Naive thymus-derived CD4-positive, alpha-beta T cell (primary cell): ENCODE data around the gene ANGPTL7. TPM values are rescaled to one million over a fixed set of nuclear protein-coding genes. Genes with fewer than 3 reads are reported as not detected.
A peak's percentile ranks its signal among the peaks of the same experiment; 100 is the strongest.
"Not testable (repeated sequence)": the region's sequence is repeated elsewhere in the genome, so short reads cannot be mapped to it uniquely, and the experiment has no call there.

ENCODE experiments used
- ATAC-seq: fragments of 150-1000 bp; cut with Tn5 transposase; 2 replicates; pipeline ENCODE4 v1.10.0; 2021; ENCODE audit warnings: mild to moderate bottlenecking, moderate library complexity
- CTCF ChIA-PET: fragments of 350-600 bp; sonication (Branson Sonifier 250); formaldehyde crosslinking; loops from one replicate; lab custom pipeline; 2021; ENCODE audit warnings: antibody characterized with exemption; lab: Charles Lee
- POLR2A ChIA-PET: fragments of 350-600 bp; sonication (Branson Sonifier 250); formaldehyde crosslinking; loops from one replicate; lab custom pipeline; 2021; ENCODE audit warnings: antibody characterized with exemption, inconsistent platforms; lab: Charles Lee
- DNase-seq, 9 donors: peaks; one replicate each; pipeline versions ENCODE4 v3.0.0 to v3.0.0-alpha.2; 2020 to 2022; ENCODE audit warnings: mixed read lengths in 1 of 9
- H3K27ac ChIP-seq: one replicate; pipeline ENCODE4 v1.7.0; 2013; ENCODE audit warnings: mild to moderate bottlenecking, low read depth, low read length, moderate library complexity
- H3K27me3 ChIP-seq, 2 donors: one replicate each; pipeline ENCODE4 v1.7.0; 2013; ENCODE audit warnings: low read length in 2 of 2, mild to moderate bottlenecking in 2 of 2, moderate library complexity in 2 of 2; ENCODE audit not compliant: control insufficient read depth in 2 of 2, insufficient read depth in 2 of 2
- H3K36me3 ChIP-seq, 3 experiments: 1 replicate in 2 of 3; 2 replicates in 1 of 3; pipeline ENCODE4 v1.7.0; 2013; ENCODE audit warnings: low read length in 3 of 3, mild to moderate bottlenecking in 3 of 3, moderate library complexity in 1 of 3; ENCODE audit not compliant: insufficient read depth in 3 of 3, control insufficient read depth in 2 of 3
- H3K4me1 ChIP-seq, 2 donors: one replicate each; pipeline ENCODE4 v1.7.0; 2013; ENCODE audit warnings: low read length in 2 of 2, mild to moderate bottlenecking in 2 of 2, moderate library complexity in 1 of 2; ENCODE audit not compliant: control insufficient read depth in 2 of 2, insufficient read depth in 2 of 2
- H3K4me3 ChIP-seq: 2 replicates; pipeline ENCODE4 v1.7.0; 2013; ENCODE audit warnings: mild to moderate bottlenecking, low read length
- H3K9me3 ChIP-seq, 3 experiments: 1 replicate in 2 of 3; 2 replicates in 1 of 3; pipeline ENCODE4 v1.7.0; 2013; ENCODE audit warnings: low read length in 3 of 3; ENCODE audit not compliant: control insufficient read depth in 2 of 3
- H3K27ac Mint-ChIP-seq, 9 donors: one replicate each; pipeline ENCODE4 v1.8.0; 2020 to 2022; ENCODE audit warnings: mixed read lengths in 9 of 9, mild to moderate bottlenecking in 8 of 9, moderate library complexity in 5 of 9, inconsistent platforms in 2 of 9
- H3K27me3 Mint-ChIP-seq, 5 donors: one replicate each; pipeline ENCODE4 v1.8.0; 2021 to 2022; ENCODE audit warnings: mixed read lengths in 5 of 5, mild to moderate bottlenecking in 1 of 5
- H3K36me3 Mint-ChIP-seq, 5 donors: one replicate each; pipeline ENCODE4 v1.8.0; 2020 to 2022; ENCODE audit warnings: mixed read lengths in 5 of 5, mild to moderate bottlenecking in 3 of 5, inconsistent platforms in 1 of 5
- H3K4me1 Mint-ChIP-seq, 7 donors: one replicate each; pipeline ENCODE4 v1.8.0; 2020 to 2022; ENCODE audit warnings: mixed read lengths in 7 of 7, mild to moderate bottlenecking in 3 of 7, inconsistent platforms in 1 of 7
- H3K4me3 Mint-ChIP-seq, 10 donors: one replicate each; pipeline ENCODE4 v1.8.0; 2020 to 2022; ENCODE audit warnings: mild to moderate bottlenecking in 10 of 10, mixed read lengths in 10 of 10, moderate library complexity in 6 of 10, inconsistent platforms in 2 of 10
- H3K9me3 Mint-ChIP-seq, 11 donors: one replicate each; pipeline ENCODE4 v1.8.0; 2020 to 2022; ENCODE audit warnings: mixed read lengths in 11 of 11, mild to moderate bottlenecking in 4 of 11, inconsistent platforms in 1 of 11, moderate library complexity in 1 of 11
- intact Hi-C, 2 donors: fragments of 100-400 bp; cut with micrococcal nuclease; formaldehyde crosslinking; loops; one replicate each; pipeline ENCODE4 v1.15.1; 2023
- polyA plus RNA-seq, 2 donors: library from polyadenylated mRNA; unstranded; fragments of 300-500 nt; fragmentation: Illumina TruSeq; gene quantifications; one replicate each; pipeline ENCODE4 v1.2.3, GENCODE V29; 2021
- total RNA-seq, 6 experiments: library from RNA in 5 of 6; stranded (reverse) in 5 of 6; gene quantifications; 1 replicate in 5 of 6; 2 replicates in 1 of 6; pipeline ENCODE4 v1.2.3 and lab custom pipeline; 2021 to 2026

Gene ANGPTL7
- total and polyA plus RNA-seq, 7 experiments from 2014 or later = not detected

- no peak overlapping the region for H3K4me3 Mint-ChIP-seq
- no peak overlapping the region for H3K27ac Mint-ChIP-seq
- DNase-seq (no peak), ATAC-seq (no peak)
- no peaks in the 10 kb centered on the region for H3K4me1 ChIP-seq
- H3K4me1 Mint-ChIP-seq = peaks cover 0 to under 1% (median 0%) of the 10 kb centered on the region in 7 donors
- POLR2A ChIA-PET = no interaction called here
- no peaks in the 10 kb centered on the region for H3K27me3 Mint-ChIP-seq
- CTCF ChIA-PET = no interaction called here
- peaks cover 5 to 29% (median 7%) of the 10 kb centered on the region in 3 experiments for H3K36me3 ChIP-seq
- no peaks in the 10 kb centered on the region for H3K27me3 ChIP-seq
- H3K9me3 Mint-ChIP-seq = no peaks in the 10 kb centered on the region
- peaks cover 0 to 23% (median 4%) of the 10 kb centered on the region in 5 donors for H3K36me3 Mint-ChIP-seq
- intact Hi-C loops = loop anchor here in 1 of 2 donors (10.0 kb wide), 1 partner anchor 61 kb away; no protein-coding TSS in a partner anchor
- no peak overlapping the region for H3K4me3 ChIP-seq
- no peak overlapping the region for H3K27ac ChIP-seq
- H3K9me3 ChIP-seq = no peaks in the 10 kb centered on the region
Observed at GRCh38 chr1:11175461-11175860, 13.7 kb upstream of the ANGPTL7 start.

GRCh38 chr1:11176081-11176706 lies 13.0 kb upstream of the ANGPTL7 start:
- intact Hi-C loops = loop anchor here in 1 of 2 donors (10.0 kb wide), 1 partner anchor 61 kb away; no protein-coding TSS in a partner anchor
- H3K36me3 ChIP-seq = peaks cover 5 to 34% (median 7%) of the 10 kb centered on the region in 3 experiments
- no peaks in the 10 kb centered on the region for H3K9me3 Mint-ChIP-seq

GRCh38 chr1:11178021-11179015 lies 10.8 kb upstream of the ANGPTL7 start:
- ATAC-seq = no peak
- DNase-seq = no peak
- Mint-ChIP-seq H3K4me1 (peaks cover 0 to 1% (median 0%) of the 10 kb centered on the region in 7 donors), H3K36me3 (peaks cover 0 to 35% (median 4%) of the 10 kb centered on the region in 5 donors), H3K9me3 (no peaks in the 10 kb centered on the region), H3K4me3 (no peak overlapping the region), H3K27me3 (no peaks in the 10 kb centered on the region), H3K27ac (peak overlapping the region in 3 of 9 donors; percentile 4 to 38 (median 20))
- Histone ChIP-seq H3K36me3 (peaks cover 5 to 53% (median 7%) of the 10 kb centered on the region in 3 experiments), H3K27me3 (no peaks in the 10 kb centered on the region), H3K4me3 (no peak overlapping the region), H3K27ac (no peak overlapping the region), H3K9me3 (no peaks in the 10 kb centered on the region), H3K4me1 (no peaks in the 10 kb centered on the region)
- CTCF ChIA-PET = interaction anchor here (0.5 to 0.7 kb wide), 4 partner anchors 104 to 1288 kb away, joined by 3 to 4 read pairs (median 3); no protein-coding TSS in a partner anchor
- intact Hi-C loops = loop anchor here in 1 of 2 donors (10.0 kb wide), 1 partner anchor 64 kb away; no protein-coding TSS in a partner anchor
- POLR2A ChIA-PET = no interaction called here

More at GRCh38 chr1:11176081-11176706, 13.0 kb upstream of the ANGPTL7 start:
- no peaks in the 10 kb centered on the region for H3K9me3 ChIP-seq
- H3K27ac ChIP-seq = no peak overlapping the region
- H3K4me3 ChIP-seq = no peak overlapping the region
- CTCF ChIA-PET = interaction anchor here (0.6 kb wide), 1 partner anchor 1686 kb away, joined by 5 read pairs; no protein-coding TSS in a partner anchor
- DNase-seq = no peak
- peak overlapping the region in 1 of 9 donors; percentile 62 for H3K27ac Mint-ChIP-seq
- POLR2A ChIA-PET = no interaction called here
- H3K27me3 Mint-ChIP-seq = no peaks in the 10 kb centered on the region
- no peaks in the 10 kb centered on the region for H3K27me3 ChIP-seq
- H3K36me3 Mint-ChIP-seq = peaks cover 0 to 26% (median 4%) of the 10 kb centered on the region in 5 donors
- peaks cover 0 to 1% (median 0%) of the 10 kb centered on the region in 7 donors for H3K4me1 Mint-ChIP-seq
- ATAC-seq = no peak
- H3K4me3 Mint-ChIP-seq = no peak overlapping the region
- no peaks in the 10 kb centered on the region for H3K4me1 ChIP-seq

GRCh38 chr1:11179125-11179524 lies 10.0 kb upstream of the ANGPTL7 start:
- H3K4me1 ChIP-seq = no peaks in the 10 kb centered on the region
- Mint-ChIP-seq H3K27me3 (no peaks in the 10 kb centered on the region), H3K9me3 (no peaks in the 10 kb centered on the region), H3K4me3 (no peak overlapping the region), H3K4me1 (peaks cover 0 to 1% (median 0%) of the 10 kb centered on the region in 7 donors), H3K27ac (no peak overlapping the region), H3K36me3 (peaks cover 0 to 33% (median 3%) of the 10 kb centered on the region in 5 donors)
- H3K9me3 ChIP-seq = no peaks in the 10 kb centered on the region
- intact Hi-C loops = loop anchor here in 1 of 2 donors (10.0 kb wide), 1 partner anchor 64 kb away; no protein-coding TSS in a partner anchor
- no peak overlapping the region for H3K4me3 ChIP-seq
- ChIA-PET POLR2A (no interaction called here), CTCF (interaction anchor here (0.5 to 0.9 kb wide), 3 partner anchors 103 to 1288 kb away, joined by 3 read pairs; no protein-coding TSS in a partner anchor)
- H3K27me3 ChIP-seq = no peaks in the 10 kb centered on the region
- H3K27ac ChIP-seq = no peak overlapping the region
- ATAC-seq (no peak), DNase-seq (no peak)
- H3K36me3 ChIP-seq = peaks cover 5 to 60% (median 7%) of the 10 kb centered on the region in 3 experiments

GRCh38 chr1:11179749-11180148 lies 9.4 kb upstream of the ANGPTL7 start:
- H3K27ac Mint-ChIP-seq, POLR2A ChIA-PET, H3K27me3 Mint-ChIP-seq: not testable (repeated sequence)

GRCh38 chr1:11180342-11180744 lies 8.8 kb upstream of the ANGPTL7 start:
- H3K36me3 ChIP-seq = peaks cover 5 to 63% (median 7%) of the 10 kb centered on the region in 3 experiments
- peaks cover 4 to 44% (median 6%) of the 10 kb centered on the region in 5 donors for H3K36me3 Mint-ChIP-seq

More at GRCh38 chr1:11179749-11180148, 9.4 kb upstream of the ANGPTL7 start:
- CTCF ChIA-PET = interaction anchor here (0.6 to 0.9 kb wide), 2 partner anchors 47 to 142 kb away, joined by 3 read pairs; no protein-coding TSS in a partner anchor
- not testable (repeated sequence) for H3K4me1 ChIP-seq, ATAC-seq, H3K27ac ChIP-seq, DNase-seq, H3K27me3 ChIP-seq, H3K4me3 Mint-ChIP-seq, H3K4me3 ChIP-seq, H3K9me3 ChIP-seq, H3K4me1 Mint-ChIP-seq, H3K9me3 Mint-ChIP-seq
- intact Hi-C loops = loop anchor here in 1 of 2 donors (10.0 kb wide), 1 partner anchor 65 kb away; no protein-coding TSS in a partner anchor
- peaks cover under 1 to 38% (median 2%) of the 10 kb centered on the region in 5 donors for H3K36me3 Mint-ChIP-seq
- peaks cover 5 to 65% (median 7%) of the 10 kb centered on the region in 3 experiments for H3K36me3 ChIP-seq

More at GRCh38 chr1:11180342-11180744, 8.8 kb upstream of the ANGPTL7 start:
- H3K27me3 ChIP-seq = no peaks in the 10 kb centered on the region
- CTCF ChIA-PET = no interaction called here
- H3K27me3 Mint-ChIP-seq = no peaks in the 10 kb centered on the region
- intact Hi-C loops = no loop called here
- H3K4me3 ChIP-seq = no peak overlapping the region
- no peak overlapping the region for H3K4me3 Mint-ChIP-seq
- H3K27ac Mint-ChIP-seq = no peak overlapping the region
- POLR2A ChIA-PET = no interaction called here
- no peaks in the 10 kb centered on the region for H3K9me3 ChIP-seq
- no peak for DNase-seq
- H3K4me1 Mint-ChIP-seq = peaks cover 0 to 1% (median 0%) of the 10 kb centered on the region in 7 donors
- no peaks in the 10 kb centered on the region for H3K4me1 ChIP-seq
- ATAC-seq = no peak
- no peak overlapping the region for H3K27ac ChIP-seq
- H3K9me3 Mint-ChIP-seq = no peaks in the 10 kb centered on the region
